H1 (cell line): ENCODE data around the gene COQ9. TPM values are rescaled to one million over a fixed set of nuclear protein-coding genes. Genes with fewer than 3 reads are reported as not detected.

ENCODE experiments used
- ATF2 ChIP-seq: IDR thresholded peaks from 2 replicates; pipeline ENCODE4 v1.6.1; 2012; ENCODE audit warnings: low read length, inconsistent platforms
- BACH1 ChIP-seq: IDR thresholded peaks from 2 replicates; pipeline ENCODE4 v1.6.1; 2012; ENCODE audit warnings: low read length, improper control_type of control experiment
- CTCF ChIP-seq, 3 experiments: IDR thresholded peaks; 1 replicate in 2 of 3; 2 replicates in 1 of 3; pipeline versions ENCODE4 v1.5.1 to v1.6.1; 2011; ENCODE audit warnings: low read length in 3 of 3, mild to moderate bottlenecking in 3 of 3, inconsistent platforms in 2 of 3, low read depth in 1 of 3, moderate library complexity in 1 of 3; ENCODE audit not compliant: insufficient read depth in 1 of 3; ENCODE audit errors: control extremely low read depth in 1 of 3
- GTF2F1 ChIP-seq: IDR thresholded peaks from 2 replicates; pipeline ENCODE4 v1.6.1; 2012; ENCODE audit warnings: low read depth, low read length, improper control_type of control experiment, borderline replicate concordance
- NANOG ChIP-seq: IDR thresholded peaks from 2 replicates; pipeline ENCODE4 v1.6.1; 2011; ENCODE audit warnings: low read length, low read depth, mild to moderate bottlenecking, inconsistent platforms; ENCODE audit not compliant: insufficient read depth, poor library complexity, severe bottlenecking
- RXRA ChIP-seq: IDR thresholded peaks from 2 replicates; pipeline ENCODE4 v1.6.1; 2011; ENCODE audit warnings: low read depth, mild to moderate bottlenecking, low read length, moderate library complexity; ENCODE audit not compliant: insufficient read depth
- SIRT6 ChIP-seq: IDR thresholded peaks from one replicate; pipeline ENCODE4 v1.7.1; 2012; ENCODE audit warnings: low read length, inconsistent platforms
- SIX5 ChIP-seq: IDR thresholded peaks from 2 replicates; pipeline ENCODE4 v1.6.1; 2011; ENCODE audit warnings: mild to moderate bottlenecking, low read depth, low read length
- SUZ12 ChIP-seq: fragments of 200-600 bp; sonication (generic); IDR thresholded peaks from 2 replicates; pipeline ENCODE4 v1.6.1; 2012; ENCODE audit warnings: mild to moderate bottlenecking, inconsistent platforms, low read length, moderate library complexity, mixed read lengths
- TAF7 ChIP-seq: optimal IDR thresholded peaks from 2 replicates; pipeline ENCODE3; 2011; ENCODE audit warnings: low read depth, mild to moderate bottlenecking, inconsistent platforms, low read length, moderate library complexity, borderline replicate concordance
- TBP ChIP-seq: IDR thresholded peaks from 2 replicates; pipeline ENCODE4 v1.6.1; 2011; ENCODE audit warnings: low read depth, low read length, improper control_type of control experiment
- polyA plus RNA-seq, 7 experiments: library from polyadenylated mRNA; depleted of rRNA in 3 of 7; stranded (reverse) in 5 of 7; unstranded in 2 of 7; fragments of >200 nt in 5 of 7; fragments of 200-250 nt in 2 of 7; gene quantifications; 1 replicate in 5 of 7; 2 replicates in 1 of 7; 4 replicates in 1 of 7; pipeline versions ENCODE4 v1.2.1 to v1.2.3, GENCODE V29; 2011 to 2013; ENCODE audit warnings: missing spikeins in 2 of 7, mixed read lengths in 2 of 7
- total RNA-seq: library from RNA; stranded (reverse); fragmentation: NEBNext Ultra II Directional; extraction: Animal tissue kit (Norgen Biotek cat#: 25700); gene quantifications from 2 replicates; pipeline ENCODE4 v1.2.1, GENCODE V29; 2021

Gene COQ9
- total and polyA plus RNA-seq, 2 of the 8 experiments (the other 6 are each of a cell fraction or from before 2014, with no cell fraction given): 33.3 to 60.3 TPM

- TF ChIP-seq CTCF (IDR thresholded peaks at IDR 0.05; ENCODE audit: control extremely low read depth in 1 of 3, insufficient read depth in 1 of 3, low read depth in 1 of 3, low read length in 3 of 3): no peak
- no peak for TF ChIP-seq ATF2
- TF ChIP-seq BACH1: no peak
- TF ChIP-seq SUZ12: no peak
- no peak for TF ChIP-seq TBP
- no peak for TF ChIP-seq NANOG
- TF ChIP-seq RXRA: no peak
- no peak for TF ChIP-seq SIX5
- no peak for TF ChIP-seq GTF2F1
- TF ChIP-seq TAF7: no peak
- TF ChIP-seq SIRT6: no peak
Observed at GRCh38 chr16:57473176-57473840, 26.0 kb downstream of the COQ9 start (continued).
